HG03097 (cell line): Measurements from ENCODE around the gene KHNYN.

Source experiments
- ATAC-seq: cut with Tn5 transposase; IDR thresholded peaks from one replicate; pipeline ENCODE4 v1.9.1; 2021; ENCODE audit not compliant: unreplicated experiment, low FRiP score

KHNYN gene

DNA sequence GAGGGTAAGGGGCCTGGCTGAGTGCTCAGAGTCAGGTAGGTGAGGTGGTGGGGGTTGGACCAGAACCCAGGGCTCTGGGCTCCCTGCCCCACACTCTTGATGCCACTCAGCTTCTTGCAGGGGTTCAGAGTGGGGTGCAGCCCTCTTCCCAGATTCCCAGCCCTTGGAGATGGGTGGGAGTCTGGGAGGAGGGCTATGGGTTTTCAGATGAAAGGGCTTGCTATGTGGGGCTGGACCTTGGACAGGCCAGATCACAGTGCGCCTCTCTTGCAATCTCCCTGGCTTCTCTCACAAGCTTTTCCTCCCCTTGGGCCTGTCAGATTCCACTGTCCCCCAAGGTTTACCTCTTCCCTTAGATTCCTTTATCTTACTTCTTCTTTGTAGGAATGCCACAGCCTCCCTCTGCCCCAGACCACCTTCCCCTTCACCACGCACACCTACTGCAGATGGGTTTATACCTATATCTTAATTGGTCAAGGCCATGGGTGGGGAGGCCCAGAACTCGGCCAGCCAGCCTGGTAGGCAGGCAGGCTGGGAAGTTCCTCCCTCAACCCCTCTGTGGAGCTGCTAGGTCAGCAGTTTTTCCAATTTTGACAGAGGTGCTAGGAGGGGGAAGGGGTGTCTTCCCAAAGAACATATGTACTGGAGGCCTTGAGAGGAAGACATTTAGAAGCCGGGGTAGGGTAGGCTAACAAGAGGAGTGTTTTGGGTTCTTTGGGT is 29.6 kb upstream of the KHNYN start:
- ATAC-seq: no peak

DNA sequence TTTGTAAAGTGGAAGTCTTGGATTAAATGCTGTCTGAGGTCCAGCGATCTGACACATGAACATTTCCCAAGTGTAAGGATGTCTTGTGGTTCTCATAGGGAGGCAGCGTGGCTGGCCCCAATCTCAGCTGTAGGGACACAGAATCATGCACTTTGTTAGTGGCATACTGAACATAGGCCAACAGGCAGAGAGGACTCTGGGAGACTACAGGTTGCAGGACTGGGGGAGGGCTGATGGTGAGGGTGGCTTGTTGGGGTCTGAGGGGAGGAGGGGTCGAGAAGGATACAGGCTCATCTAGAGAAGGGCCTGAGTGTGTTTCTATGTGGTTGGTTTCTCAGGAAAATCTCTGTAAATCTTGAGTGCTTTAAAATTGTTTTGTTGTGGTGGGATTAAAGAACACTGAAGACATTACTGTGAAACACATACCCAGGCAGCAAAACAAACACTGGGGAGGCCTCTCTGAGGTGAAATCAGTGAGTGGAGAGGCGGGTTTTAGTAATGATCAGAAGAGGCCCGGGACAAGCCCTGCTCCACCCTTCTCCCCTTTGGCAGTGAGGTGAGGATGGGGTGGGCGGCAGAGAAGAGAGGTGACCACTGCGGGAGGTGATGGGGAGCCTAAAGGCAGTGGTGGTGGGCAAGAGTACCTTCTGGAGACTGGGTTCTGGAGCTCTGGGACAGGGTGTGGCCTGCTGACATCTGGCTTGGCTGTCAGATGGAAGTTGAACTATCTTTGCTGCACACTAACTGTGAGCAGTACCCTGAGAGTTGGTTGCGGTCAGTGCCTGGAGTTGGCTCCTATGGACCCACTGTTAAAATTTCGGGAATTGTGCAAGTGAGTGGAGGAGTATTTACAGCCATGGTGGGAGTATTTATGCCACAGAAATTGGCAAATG is 27.7 kb upstream of the KHNYN start:
- no peak for ATAC-seq

DNA sequence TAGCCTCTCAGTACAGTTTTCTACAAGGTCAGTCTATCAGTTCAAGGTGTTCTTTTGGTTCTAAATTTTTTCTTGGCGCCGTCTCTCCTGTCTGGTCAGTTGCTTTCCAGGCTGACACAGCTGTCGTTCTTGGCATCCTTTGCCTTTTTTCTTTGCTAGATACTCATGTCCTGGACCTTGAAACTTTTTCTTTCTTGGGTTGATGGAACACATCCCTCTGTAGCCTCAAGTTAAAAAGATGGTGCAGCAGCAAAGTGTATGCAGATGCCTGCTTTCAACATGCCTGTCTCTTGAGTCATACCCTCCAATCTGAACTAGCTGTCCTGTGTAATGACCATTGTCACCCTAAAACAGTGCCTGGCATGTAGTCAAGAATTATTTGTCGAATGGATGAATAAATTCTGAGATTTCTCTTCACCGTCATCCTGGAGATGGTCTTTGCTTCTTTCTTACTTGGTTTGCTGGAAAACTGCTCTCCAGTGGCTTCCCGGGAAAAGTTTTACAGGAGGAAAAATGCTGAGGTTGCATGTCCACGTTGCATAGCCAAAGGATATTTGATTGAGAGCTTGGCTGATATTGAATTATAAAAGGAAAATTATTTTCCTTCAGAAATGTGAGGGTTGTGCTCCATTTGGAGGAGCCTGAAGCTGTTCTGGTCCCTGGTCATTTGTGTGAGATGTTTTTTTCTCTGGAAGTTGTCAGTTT is 26.3 kb upstream of the KHNYN start:
- ATAC-seq: no peak

DNA sequence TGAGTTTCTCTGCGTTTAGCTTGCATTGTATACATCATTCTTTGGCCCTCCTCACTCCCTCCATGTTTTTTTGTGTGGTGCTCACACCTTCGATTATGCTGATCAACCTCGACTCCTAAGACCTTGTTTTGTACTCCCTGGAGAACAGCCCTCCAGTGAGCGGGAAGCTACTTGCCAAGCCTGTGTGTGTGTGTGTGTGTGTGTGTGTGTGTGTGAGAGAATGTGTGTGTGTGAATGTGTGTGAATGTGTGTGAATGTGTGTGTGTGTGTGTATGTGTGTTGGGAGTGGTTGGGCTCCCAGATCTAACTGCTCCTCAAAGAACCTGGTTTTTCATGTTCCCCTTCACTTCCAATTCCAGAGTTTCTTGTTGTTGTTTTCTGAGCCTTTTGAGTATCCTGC is 24.9 kb upstream of the KHNYN start:
- ATAC-seq: no peak

DNA sequence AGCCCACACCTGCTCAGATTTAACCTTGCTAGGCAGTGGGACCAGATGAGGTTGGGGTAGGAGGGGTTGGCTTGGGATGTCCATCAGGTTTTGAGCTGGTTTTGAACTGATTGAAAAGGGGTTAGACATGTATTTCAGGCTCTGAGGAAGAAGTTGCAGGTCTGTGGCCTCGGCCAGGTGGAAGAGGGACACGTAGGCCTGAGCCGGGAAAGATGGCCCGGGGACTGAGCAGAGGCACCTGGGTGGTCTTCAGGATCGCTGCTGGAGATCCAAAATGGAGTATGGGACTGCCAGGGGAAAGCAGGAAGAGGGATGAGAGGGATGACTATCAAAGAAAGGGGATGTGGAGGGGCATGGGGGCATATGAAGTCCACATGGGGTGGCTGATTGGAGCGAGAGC is 23.3 kb upstream of the KHNYN start:
- ATAC-seq: no peak

DNA sequence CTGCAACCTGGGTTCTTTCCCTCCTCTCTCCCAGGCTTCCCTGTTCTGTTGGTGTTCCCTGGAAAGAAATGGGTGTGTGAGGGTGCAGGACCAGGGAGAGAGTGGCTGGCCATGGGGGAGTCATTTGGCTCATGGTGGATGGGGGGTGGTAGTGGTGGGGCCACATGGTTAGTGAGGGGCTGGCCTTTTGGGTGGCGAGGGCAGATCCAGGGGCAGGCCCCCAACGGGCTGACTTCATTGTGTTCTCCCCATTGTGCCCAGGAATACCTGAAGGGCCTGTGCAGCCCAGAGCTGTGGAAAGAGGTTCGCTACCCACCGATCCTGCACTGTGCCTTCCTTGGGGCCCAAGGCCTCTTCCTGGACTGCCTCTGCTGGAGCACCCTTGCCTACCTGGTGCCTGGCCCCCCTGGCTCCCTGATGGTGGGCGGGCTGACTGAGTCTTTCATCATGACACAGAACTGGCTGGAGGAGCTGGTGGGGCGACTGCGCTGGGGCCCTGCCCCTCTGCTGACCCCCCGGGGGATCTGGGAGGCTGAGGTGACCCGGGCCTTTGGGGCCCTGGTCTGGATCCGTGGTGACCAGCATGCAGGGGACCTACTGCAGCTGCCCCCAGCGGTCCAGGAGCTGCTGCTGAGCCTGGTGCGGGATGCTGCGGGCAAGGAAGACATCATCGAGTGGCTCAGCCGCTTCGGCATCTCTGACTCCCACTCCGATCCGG is 22.0 kb upstream of the KHNYN start:
- ATAC-seq: no peak

DNA sequence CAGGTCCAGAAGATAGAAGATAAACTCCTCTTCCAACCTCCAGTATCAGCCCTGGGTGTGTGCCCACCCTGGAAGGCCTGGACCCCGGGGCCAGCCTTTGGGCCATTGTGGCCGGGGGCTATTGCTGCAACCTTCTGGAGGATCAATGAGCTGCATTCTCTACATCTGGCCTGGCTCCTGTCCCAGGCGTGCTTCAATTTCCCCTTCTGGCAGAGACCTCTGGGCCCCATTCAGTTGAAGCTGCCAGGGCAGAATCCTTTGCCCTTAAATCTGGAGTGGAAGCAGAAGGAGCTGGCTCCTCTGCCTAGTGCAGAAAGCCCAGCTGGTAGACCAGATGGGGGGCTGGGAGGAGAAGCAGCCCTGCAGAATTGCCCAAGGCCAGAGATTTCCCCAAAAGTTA is 21.0 kb upstream of the KHNYN start:
- ATAC-seq: no peak

DNA sequence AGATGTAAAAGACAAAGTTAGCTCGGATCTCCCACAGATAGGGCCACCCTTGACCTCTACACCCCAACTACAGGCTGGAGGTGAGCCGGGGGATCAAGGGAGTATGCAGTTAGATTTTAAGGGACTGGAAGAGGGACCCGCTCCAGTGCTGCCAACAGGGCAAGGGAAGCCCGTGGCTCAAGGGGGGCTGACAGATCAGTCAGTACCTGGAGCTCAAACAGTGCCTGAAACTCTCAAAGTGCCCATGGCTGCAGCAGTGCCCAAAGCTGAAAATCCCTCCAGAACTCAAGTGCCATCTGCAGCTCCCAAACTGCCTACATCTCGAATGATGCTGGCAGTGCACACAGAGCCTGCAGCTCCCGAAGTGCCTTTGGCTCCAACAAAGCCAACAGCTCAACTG is 20.6 kb upstream of the KHNYN start:
- no peak for ATAC-seq

DNA sequence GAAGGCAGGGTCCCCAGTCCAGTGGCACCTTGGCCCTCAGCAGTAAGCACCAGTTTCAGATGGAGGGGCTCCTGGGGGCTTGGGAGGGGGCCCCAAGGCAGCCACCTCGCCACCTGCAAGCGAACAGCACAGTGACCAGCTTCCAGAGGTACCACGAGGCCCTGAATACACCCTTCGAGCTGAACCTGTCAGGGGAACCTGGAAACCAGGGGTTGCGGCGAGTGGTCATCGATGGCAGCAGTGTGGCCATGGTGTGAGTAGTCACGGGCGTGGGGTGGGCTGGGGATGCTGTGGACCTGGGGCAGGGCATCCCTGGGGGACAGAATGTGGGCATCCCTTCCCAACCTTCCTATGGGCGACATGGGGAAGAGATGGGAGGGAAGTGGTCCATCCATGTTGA is 19.8 kb upstream of the KHNYN start:
- no peak for ATAC-seq

DNA sequence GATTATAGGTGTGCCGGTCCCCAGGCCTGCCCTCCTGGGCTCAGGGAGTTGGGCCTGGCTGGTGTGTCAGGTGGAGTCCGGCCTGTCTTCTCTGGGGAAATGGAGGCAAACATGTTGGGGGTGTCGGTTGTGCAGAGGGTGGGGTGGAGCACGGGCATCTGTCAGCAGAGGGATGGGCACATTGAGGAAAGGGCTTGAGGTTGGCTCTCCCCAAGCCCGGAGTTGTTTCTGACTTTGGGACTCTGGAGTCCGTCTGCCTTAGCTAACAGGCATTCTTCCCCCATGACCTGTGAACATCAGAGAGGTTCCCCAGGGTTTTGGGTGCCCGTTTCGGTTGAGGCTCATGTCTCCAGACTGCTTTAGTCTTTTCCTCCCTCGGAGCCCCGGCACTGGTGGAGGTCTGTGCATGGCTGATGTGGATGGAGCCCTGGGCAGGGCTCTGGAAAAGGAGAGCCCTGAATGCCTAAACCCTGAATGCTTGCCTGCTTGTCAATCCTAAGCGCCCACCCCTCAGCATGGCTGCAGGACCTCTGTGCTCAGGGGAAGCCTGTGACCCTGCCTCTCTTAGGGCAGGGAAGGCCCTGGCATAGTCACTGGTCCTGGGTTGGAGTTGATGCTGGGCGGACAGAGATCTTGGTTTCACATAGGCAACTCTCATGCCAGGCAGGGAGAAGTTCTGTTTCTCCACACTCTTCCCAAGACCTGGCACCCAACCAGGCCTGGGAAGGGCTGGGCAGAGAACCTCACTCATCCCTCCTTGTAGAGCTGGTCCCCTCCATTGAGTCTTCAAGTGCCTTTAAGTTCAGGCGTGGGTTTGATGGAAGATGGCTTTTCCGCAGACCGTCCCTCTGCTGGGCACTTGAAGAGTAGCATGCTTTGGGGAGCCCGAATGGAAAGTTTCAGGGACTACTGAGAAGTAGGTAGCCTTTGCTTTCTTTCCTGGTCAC is 18.0 kb upstream of the KHNYN start:
- no peak for ATAC-seq

DNA sequence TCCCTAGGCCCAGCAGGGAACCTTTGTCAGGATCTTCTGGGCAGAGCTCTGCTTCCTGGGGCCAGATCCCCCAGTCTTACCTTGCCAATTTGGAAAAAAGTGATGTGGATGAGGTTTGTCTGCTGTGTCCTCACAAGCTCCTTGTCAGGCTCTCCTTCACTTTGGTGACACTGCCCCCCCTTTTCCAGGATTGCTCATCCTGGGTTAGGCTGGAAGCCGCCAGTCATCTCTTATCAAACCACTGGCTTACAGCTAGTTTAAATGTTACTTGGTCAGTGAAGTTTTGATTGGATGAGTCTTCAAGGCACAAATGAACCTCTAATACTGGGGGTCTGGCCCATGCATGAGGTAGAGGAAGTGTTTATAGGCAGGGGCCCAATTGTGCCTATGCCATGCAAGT is 15.7 kb upstream of the KHNYN start:
- ATAC-seq: no peak

DNA sequence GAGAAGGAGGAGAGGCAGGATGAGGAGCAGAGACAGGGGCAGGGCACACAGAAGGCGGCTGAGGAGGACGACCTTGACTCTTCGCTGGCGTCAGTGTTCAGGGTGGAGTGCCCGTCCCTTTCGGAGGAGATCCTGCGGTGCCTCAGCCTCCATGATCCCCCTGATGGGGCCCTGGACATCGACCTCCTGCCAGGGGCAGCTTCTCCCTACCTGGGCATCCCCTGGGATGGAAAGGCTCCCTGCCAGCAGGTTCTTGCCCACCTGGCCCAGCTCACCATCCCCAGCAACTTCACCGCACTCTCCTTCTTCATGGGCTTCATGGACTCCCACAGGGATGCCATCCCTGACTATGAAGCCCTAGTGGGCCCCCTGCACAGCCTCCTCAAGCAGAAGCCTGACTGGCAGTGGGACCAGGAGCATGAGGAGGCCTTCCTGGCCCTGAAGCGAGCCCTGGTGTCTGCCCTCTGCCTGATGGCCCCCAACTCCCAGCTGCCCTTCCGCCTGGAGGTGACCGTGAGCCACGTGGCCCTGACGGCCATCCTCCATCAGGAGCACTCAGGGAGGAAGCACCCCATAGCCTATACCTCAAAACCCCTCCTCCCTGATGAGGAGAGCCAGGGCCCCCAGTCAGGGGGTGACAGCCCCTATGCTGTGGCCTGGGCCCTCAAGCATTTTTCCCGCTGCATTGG is 14.9 kb upstream of the KHNYN start:
- no peak for ATAC-seq

DNA sequence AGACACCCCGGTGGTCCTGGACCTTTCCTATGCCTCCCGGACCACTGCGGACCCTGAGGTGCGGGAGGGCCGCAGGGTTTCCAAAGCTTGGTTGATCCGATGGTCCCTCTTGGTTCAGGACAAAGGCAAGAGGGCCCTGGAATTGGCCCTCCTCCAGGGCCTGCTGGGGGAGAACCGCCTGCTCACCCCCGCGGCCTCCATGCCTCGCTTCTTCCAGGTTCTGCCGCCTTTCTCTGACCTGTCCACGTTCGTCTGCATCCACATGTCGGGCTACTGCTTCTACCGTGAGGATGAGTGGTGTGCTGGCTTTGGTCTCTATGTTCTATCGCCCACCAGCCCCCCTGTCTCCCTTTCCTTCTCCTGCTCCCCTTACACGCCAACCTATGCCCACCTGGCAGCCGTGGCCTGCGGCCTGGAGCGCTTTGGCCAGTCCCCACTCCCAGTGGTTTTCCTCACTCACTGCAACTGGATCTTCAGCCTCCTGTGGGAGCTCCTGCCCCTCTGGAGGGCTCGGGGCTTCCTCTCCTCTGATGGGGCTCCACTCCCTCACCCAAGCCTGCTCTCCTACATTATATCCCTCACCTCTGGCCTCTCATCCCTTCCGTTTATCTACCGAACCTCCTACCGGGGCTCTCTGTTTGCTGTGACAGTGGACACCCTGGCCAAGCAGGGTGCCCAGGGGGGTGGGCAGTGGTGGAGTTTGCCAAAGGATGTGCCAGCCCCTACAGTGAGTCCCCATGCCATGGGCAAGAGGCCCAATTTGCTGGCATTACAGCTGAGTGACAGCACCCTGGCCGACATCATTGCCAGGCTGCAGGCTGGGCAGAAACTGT is 14.1 kb upstream of the KHNYN start:
- ATAC-seq: no peak

DNA sequence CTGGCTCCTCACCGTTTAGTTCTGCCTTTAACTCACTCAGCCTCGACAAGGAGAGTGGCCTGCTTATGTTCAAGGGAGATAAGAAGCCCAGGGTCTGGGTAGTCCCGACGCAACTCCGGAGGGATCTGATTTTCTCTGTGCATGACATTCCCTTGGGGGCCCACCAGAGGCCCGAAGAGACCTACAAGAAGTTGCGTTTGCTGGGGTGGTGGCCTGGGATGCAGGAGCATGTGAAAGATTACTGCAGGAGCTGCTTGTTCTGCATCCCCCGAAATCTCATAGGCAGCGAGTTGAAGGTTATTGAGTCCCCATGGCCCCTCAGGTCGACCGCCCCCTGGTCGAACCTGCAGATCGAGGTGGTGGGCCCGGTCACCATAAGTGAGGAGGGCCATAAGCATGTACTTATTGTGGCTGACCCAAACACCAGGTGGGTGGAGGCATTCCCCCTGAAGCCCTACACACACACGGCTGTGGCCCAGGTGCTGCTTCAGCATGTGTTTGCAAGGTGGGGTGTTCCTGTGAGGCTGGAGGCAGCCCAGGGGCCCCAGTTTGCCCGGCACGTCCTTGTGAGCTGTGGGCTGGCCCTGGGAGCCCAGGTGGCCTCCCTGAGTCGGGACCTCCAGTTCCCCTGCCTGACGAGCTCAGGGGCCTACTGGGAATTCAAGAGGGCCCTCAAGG is 13.4 kb upstream of the KHNYN start:
- ATAC-seq: no peak

DNA sequence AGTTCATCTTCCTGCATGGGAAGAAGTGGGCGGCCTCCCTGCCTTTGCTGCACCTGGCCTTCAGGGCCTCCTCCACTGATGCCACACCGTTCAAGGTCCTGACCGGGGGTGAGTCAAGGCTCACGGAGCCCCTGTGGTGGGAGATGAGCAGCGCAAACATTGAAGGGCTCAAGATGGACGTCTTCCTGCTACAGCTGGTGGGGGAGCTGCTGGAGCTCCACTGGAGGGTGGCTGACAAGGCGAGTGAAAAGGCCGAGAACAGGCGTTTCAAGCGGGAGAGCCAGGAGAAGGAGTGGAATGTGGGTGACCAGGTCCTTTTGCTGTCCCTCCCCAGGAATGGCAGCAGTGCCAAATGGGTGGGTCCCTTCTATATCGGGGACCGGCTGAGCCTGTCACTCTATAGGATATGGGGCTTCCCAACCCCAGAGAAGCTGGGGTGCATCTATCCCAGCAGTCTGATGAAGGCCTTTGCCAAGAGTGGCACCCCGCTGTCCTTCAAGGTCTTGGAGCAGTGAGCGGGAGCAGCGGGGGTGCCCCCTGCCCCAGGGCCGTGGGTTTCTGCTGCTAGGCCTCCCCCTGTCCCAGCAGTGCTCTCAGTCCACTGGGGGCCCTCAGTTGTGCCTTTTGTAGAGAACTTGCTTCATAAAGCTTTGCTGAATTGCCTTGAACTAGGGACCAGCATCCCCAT is 12.7 kb upstream of the KHNYN start:
- no peak for ATAC-seq

DNA sequence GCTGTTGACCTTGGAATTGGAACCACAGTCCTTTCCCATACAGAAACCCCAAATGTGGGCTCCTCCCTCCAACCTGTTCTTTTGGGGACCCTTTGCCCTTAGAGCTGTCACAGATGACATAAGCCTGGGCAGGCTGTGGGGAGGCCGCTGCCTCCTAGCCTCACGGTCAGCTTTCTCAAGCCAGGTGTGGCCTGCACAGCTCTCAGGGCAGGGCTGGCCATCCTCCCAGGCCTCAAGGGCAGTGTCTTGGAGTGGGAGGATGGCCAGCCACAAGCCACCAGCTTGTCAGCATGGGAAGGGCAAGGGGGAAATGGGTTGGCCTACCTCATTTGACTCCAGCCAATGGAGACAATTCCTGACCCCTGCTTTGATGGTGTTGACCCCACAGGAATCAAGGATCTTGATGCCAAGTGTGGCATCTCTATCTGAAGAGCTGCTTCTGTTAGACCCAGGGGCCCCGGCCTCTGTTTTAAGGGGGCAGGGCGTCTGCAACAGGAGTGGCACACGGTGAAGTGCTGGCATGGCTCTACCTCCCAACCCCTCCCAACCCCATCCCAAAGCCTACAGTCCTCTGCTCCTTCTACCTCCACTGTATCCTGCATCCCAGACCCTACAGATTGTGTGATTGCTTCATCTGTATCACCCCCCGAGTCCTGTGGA is 11.8 kb upstream of the KHNYN start:
- no peak for ATAC-seq

DNA sequence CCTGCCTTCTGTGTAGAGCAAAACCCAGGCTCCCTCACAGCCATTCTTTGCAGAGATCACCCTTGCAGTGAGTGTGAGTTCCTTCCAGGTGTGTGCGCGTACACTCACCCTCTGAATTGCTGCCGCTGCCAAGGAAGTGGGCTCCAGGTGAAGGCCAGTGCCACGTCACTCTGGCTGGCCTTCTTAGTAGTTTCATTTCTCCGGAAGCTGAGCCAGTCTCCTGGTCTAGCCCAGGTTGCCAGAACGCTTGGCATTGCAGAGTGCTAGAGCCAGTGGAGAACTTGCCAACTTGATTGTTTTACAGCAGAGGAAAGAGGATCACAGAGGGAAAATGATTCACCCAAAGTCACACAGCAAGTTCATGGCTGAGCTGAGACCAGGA is 11.3 kb upstream of the KHNYN start:
- ATAC-seq: no peak
